ENCODE data around the gene CD70. TPM values are rescaled to one million over a fixed set of nuclear protein-coding genes. Genes with fewer than 3 reads are reported as not detected.
"Not testable (repeated sequence)": the region's sequence is repeated elsewhere in the genome, so short reads cannot be mapped to it uniquely, and the experiment has no call there.

Gene CD70
- total RNA-seq, 1 experiment from 2014 or later, result not detected

DNA sequence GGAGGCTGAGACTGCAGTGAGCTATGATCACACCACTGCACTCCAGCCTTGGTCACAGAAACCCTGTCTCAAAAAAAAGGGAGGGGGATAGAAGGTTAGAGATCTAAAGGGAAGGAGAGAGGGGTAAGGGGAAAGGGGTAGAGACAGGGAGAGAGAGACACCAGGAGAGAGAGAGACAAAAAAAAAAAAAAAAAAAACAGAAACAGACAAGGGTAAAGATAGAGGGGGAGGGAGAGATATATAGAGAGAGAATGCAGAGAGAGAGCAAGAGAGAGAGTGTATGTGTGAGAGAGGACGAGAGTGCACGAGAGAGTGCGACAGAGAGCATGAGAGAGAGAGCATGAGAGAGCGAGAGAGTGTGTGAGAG lies 4.2 kb downstream of the CD70 start:
- Histone ChIP-seq H3K4me2 (no peak overlapping the region), H4K20me1 (ENCODE audit: insufficient read depth) (no peaks in the 10 kb centered on the region)
- BruUV-seq (replicated peaks), result no TSS peak

DNA sequence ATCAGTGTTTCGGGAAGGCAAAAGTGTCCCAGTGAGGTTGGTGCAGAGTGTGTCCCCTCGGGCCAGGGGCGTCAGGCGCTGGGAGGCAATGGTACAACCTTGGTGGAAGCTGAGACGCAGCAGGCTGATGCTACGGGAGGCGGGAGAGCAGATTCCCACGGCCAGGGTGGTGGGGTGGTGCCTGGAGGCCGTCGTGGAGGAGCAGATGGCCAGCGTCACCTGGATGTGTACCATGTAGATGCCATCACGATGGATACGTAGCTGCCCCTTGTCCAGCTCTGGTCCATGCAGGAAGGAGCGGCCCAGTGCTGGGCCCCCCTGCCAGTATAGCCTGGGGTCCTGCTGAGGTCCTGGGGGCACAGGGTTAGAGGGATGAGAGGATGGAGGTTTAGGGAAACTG lies 4.9 kb downstream of the CD70 start:
- no peak overlapping the region for H3K4me3 ChIP-seq
- no peak for TF ChIP-seq EZH2 (IDR thresholded peaks at IDR 0.05; ENCODE audit: low read depth)
- TF ChIP-seq, protein P1, sequence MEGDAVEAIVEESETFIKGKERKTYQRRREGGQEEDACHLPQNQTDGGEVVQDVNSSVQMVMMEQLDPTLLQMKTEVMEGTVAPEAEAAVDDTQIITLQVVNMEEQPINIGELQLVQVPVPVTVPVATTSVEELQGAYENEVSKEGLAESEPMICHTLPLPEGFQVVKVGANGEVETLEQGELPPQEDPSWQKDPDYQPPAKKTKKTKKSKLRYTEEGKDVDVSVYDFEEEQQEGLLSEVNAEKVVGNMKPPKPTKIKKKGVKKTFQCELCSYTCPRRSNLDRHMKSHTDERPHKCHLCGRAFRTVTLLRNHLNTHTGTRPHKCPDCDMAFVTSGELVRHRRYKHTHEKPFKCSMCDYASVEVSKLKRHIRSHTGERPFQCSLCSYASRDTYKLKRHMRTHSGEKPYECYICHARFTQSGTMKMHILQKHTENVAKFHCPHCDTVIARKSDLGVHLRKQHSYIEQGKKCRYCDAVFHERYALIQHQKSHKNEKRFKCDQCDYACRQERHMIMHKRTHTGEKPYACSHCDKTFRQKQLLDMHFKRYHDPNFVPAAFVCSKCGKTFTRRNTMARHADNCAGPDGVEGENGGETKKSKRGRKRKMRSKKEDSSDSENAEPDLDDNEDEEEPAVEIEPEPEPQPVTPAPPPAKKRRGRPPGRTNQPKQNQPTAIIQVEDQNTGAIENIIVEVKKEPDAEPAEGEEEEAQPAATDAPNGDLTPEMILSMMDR (conservative IDR thresholded peaks at IDR 0.05), result no peak
- no TSS peak for BruUV-seq (replicated peaks)
- no peaks in the 10 kb centered on the region for H3K79me2 ChIP-seq (ENCODE audit: low read depth)
- no peaks in the 10 kb centered on the region for H4K20me1 ChIP-seq (ENCODE audit: insufficient read depth)
- intact Hi-C loops (cut with micrococcal nuclease; ENCODE audit: unreplicated experiment), result no loop called here
- no peak overlapping the region for H3K4me2 ChIP-seq
- H3K9me3 ChIP-seq (ENCODE audit: insufficient read depth, low read depth), result no peaks in the 10 kb centered on the region
- H3K27ac ChIP-seq, result no peak overlapping the region
- no peaks in the 10 kb centered on the region for H3K9me2 ChIP-seq (ENCODE audit: insufficient read depth)
- H3K27me3 ChIP-seq (ENCODE audit: insufficient read depth, low read depth), result peaks cover 17% of the 10 kb centered on the region; the same call in 1 of the 2 replicates
- no peaks in the 10 kb centered on the region for H3F3A ChIP-seq (ENCODE audit: insufficient read depth, low read depth)
- CTCF ChIA-PET, result no interaction called here
- no peak for DNase-seq
- no peaks in the 10 kb centered on the region for H3K4me1 ChIP-seq (replicated peaks; ENCODE audit: insufficient read depth)
- POLR2A ChIA-PET (ENCODE audit: unreplicated experiment), result no interaction called here
- no peak overlapping the region for H2AFZ ChIP-seq
- no peaks in the 10 kb centered on the region for H3K36me3 ChIP-seq (ENCODE audit: low read depth)

More for the DNA sequence above, 4.2 kb downstream of the CD70 start:
- no peaks in the 10 kb centered on the region for H3K79me2 ChIP-seq (ENCODE audit: low read depth)
- no peaks in the 10 kb centered on the region for H3K4me1 ChIP-seq (replicated peaks; ENCODE audit: insufficient read depth)
- no peak overlapping the region for H2AFZ ChIP-seq
- H3K4me3 ChIP-seq, result no peak overlapping the region
- H3K9me3 ChIP-seq (ENCODE audit: insufficient read depth, low read depth), result no peaks in the 10 kb centered on the region
- no peaks in the 10 kb centered on the region for H3K9me2 ChIP-seq (ENCODE audit: insufficient read depth)
- ChIA-PET CTCF (no interaction called here), POLR2A (ENCODE audit: unreplicated experiment) (no interaction called here)
- intact Hi-C loops (cut with micrococcal nuclease; ENCODE audit: unreplicated experiment), result no loop called here
- TF ChIP-seq, protein P1 (conservative IDR thresholded peaks at IDR 0.05), result no peak
- no peak for TF ChIP-seq EZH2 (IDR thresholded peaks at IDR 0.05; ENCODE audit: low read depth)
- no peaks in the 10 kb centered on the region for H3F3A ChIP-seq (ENCODE audit: insufficient read depth, low read depth)
- H3K36me3 ChIP-seq (ENCODE audit: low read depth), result no peaks in the 10 kb centered on the region
- no peak overlapping the region for H3K27ac ChIP-seq
- no peak for DNase-seq
- H3K27me3 ChIP-seq (ENCODE audit: insufficient read depth, low read depth), result peaks cover 17% of the 10 kb centered on the region; the same call in 1 of the 2 replicates

DNA sequence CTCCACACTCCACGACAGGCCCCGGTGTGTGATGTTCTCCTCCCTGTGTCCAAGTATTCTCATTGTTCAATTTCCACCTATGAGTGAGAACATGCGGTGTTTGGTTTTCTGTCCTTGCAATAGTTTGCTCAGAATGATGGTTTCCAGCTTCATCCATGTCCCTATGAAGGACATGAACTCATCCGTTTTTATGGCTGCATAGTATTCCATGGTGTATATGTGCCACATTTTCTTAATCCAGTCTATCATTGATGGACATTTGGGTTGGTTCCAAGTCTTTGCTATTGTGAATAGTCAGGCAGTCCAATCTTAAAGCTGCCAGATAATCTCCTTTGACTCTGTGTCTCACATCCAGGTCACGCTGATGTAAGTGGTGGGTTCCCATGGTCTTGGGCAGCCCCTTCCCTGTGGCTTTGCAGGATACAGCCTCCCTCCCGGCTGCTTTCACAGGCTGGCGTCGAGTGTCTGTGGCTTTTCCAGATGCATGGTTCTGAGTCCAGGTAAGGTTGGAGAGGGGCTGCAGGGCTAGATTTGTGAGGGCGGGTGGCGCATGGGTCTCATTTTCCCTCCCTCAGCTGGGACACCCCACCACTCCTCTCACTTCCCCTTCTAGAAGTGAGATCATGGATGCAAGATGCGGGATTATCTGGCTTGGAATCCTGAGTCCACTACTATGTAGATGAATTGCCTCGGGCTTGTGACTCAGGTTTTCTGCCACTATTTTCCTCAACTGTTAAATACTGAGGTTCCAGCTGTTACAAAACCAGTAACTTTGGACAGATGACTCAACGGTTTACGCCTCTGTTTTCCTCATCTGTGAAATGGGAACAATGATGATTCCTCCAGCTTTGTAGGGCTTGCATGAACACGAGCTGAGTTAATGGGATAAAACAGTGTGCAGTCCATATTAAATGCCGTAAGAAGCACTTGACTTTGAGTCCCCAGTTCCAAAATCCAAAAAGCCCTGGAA lies 8.2 kb downstream of the CD70 start:
- BruUV-seq (replicated peaks); H4K20me1 ChIP-seq (ENCODE audit: insufficient read depth); CTCF ChIA-PET; H3K9me3 ChIP-seq (ENCODE audit: insufficient read depth, low read depth); H3K79me2 ChIP-seq (ENCODE audit: low read depth); H3K4me3 ChIP-seq; POLR2A ChIA-PET (ENCODE audit: unreplicated experiment); H3K27ac ChIP-seq; H3K9me2 ChIP-seq (ENCODE audit: insufficient read depth); H2AFZ ChIP-seq; H3K4me2 ChIP-seq; H3F3A ChIP-seq (ENCODE audit: insufficient read depth, low read depth); intact Hi-C loops (cut with micrococcal nuclease; ENCODE audit: unreplicated experiment); H3K36me3 ChIP-seq (ENCODE audit: low read depth): not testable (repeated sequence)
- Histone ChIP-seq H3K4me1 (replicated peaks; ENCODE audit: insufficient read depth) (peaks cover 13% of the 10 kb centered on the region), H3K27me3 (ENCODE audit: insufficient read depth, low read depth) (peaks cover 11% of the 10 kb centered on the region; the same call in 1 of the 2 replicates)
- peak in 1 of 2 experiments; percentile 45 for DNase-seq
